HepG2 (cell line): Measurements from ENCODE around the gene ABCB6. TPM values are rescaled to one million over a fixed set of nuclear protein-coding genes. Genes with fewer than 3 reads are reported as not detected.

Experiments
- ARHGAP35 ChIP-seq: sonication (generic); formaldehyde crosslinking; IDR thresholded peaks from 2 replicates; pipeline ENCODE4 v1.9.0; 2022; ENCODE audit warnings: mild to moderate bottlenecking, inconsistent platforms, moderate library complexity, missing genetic modification reagents, borderline replicate concordance
- ELF1 ChIP-seq: sonication (generic); formaldehyde crosslinking; IDR thresholded peaks from 2 replicates; pipeline ENCODE4 v1.4.0; 2020; ENCODE audit warnings: missing genetic modification reagents
- HMG20B ChIP-seq: conservative IDR thresholded peaks from 2 replicates; pipeline ENCODE4 v1.6.1; 2016; ENCODE audit warnings: missing genetic modification reagents, missing compliant biosample characterization
- KAT7 ChIP-seq: IDR thresholded peaks from 2 replicates; pipeline ENCODE4 v1.6.1; 2018; ENCODE audit warnings: borderline replicate concordance, missing compliant biosample characterization
- KDM5A ChIP-seq: fragments of 200-600 bp; sonication (generic); IDR thresholded peaks from 2 replicates; pipeline ENCODE4 v1.7.0; 2018; ENCODE audit warnings: antibody characterized with exemption, mild to moderate bottlenecking, low read length, borderline replicate concordance
- KLF13 ChIP-seq: sonication (generic); formaldehyde crosslinking; IDR thresholded peaks from 2 replicates; pipeline ENCODE4 v1.4.0; 2020; ENCODE audit warnings: mild to moderate bottlenecking, missing genetic modification reagents
- MAX ChIP-seq: IDR thresholded peaks from 2 replicates; pipeline ENCODE4 v1.6.1; 2012; ENCODE audit warnings: inconsistent platforms
- MAZ ChIP-seq, 2 experiments: sonication (generic) in 1 of 2; formaldehyde crosslinking in 1 of 2; IDR thresholded peaks; 2 replicates each; pipeline versions ENCODE4 v1.5.0 to v1.6.1; 2012 to 2020; ENCODE audit warnings: low read depth in 2 of 2, mild to moderate bottlenecking in 2 of 2, borderline replicate concordance in 1 of 2, improper control_type of control experiment in 1 of 2, low read length in 1 of 2, missing genetic modification reagents in 1 of 2, moderate library complexity in 1 of 2
- MIER3 ChIP-seq: IDR thresholded peaks from 2 replicates; pipeline ENCODE4 v1.6.1; 2016; ENCODE audit warnings: missing compliant biosample characterization, borderline replicate concordance
- PHF8 ChIP-seq: sonication (generic); formaldehyde crosslinking; IDR thresholded peaks from 2 replicates; pipeline ENCODE4 v1.5.0; 2020; ENCODE audit warnings: missing genetic modification reagents
- POLR2A ChIP-seq, 2 experiments: IDR thresholded peaks; 2 replicates each; pipeline ENCODE4 v1.6.1; 2011; ENCODE audit warnings: low read depth in 2 of 2, low read length in 2 of 2, mild to moderate bottlenecking in 1 of 2, moderate library complexity in 1 of 2; ENCODE audit not compliant: insufficient read depth in 1 of 2
- POLR2AphosphoS5 ChIP-seq: IDR thresholded peaks from 2 replicates; pipeline ENCODE4 v1.6.1; 2012; ENCODE audit warnings: low read depth, low read length
- RXRA ChIP-seq: sonication (generic); formaldehyde crosslinking; IDR thresholded peaks from 2 replicates; pipeline ENCODE4 v1.5.1; 2020; ENCODE audit warnings: missing genetic modification reagents
- SMAD1 ChIP-seq: sonication (generic); formaldehyde crosslinking; IDR thresholded peaks from 2 replicates; pipeline ENCODE4 v1.4.0; 2020; ENCODE audit warnings: missing genetic modification reagents, low read depth, mild to moderate bottlenecking, borderline replicate concordance
- TGIF2 ChIP-seq: IDR thresholded peaks from 2 replicates; pipeline ENCODE4 v1.6.1; 2016; ENCODE audit warnings: control low read depth, missing compliant biosample characterization
- ZNF205 ChIP-seq: IDR thresholded peaks from 2 replicates; pipeline ENCODE4 v1.6.1; 2018; ENCODE audit warnings: missing biosample characterization, missing genetic modification reagents
- ZNF224 ChIP-seq: sonication (generic); formaldehyde crosslinking; IDR thresholded peaks from 2 replicates; pipeline ENCODE4 v1.5.0; 2020; ENCODE audit warnings: mild to moderate bottlenecking, missing genetic modification reagents
- ZNF263 ChIP-seq: sonication (generic); formaldehyde crosslinking; IDR thresholded peaks from 2 replicates; pipeline ENCODE4 v1.4.0; 2020; ENCODE audit warnings: missing genetic modification reagents
- ZNF441 ChIP-seq: sonication (generic); formaldehyde crosslinking; IDR thresholded peaks from 2 replicates; pipeline ENCODE4 v1.7.0; 2021; ENCODE audit warnings: missing genetic modification reagents, borderline replicate concordance
- ZNF556 ChIP-seq: sonication (generic); formaldehyde crosslinking; IDR thresholded peaks from 2 replicates; pipeline ENCODE4 v1.4.0; 2020; ENCODE audit warnings: mild to moderate bottlenecking, missing genetic modification reagents, borderline replicate concordance
- ZNF562 ChIP-seq: sonication (generic); formaldehyde crosslinking; IDR thresholded peaks from 2 replicates; pipeline ENCODE4 v1.8.0; 2022; ENCODE audit warnings: missing genetic modification reagents, borderline replicate concordance
- ZNF563 ChIP-seq: sonication (generic); formaldehyde crosslinking; IDR thresholded peaks from 2 replicates; pipeline ENCODE4 v1.8.0; 2022; ENCODE audit warnings: mild to moderate bottlenecking, moderate library complexity, missing genetic modification reagents
- ZNF576 ChIP-seq: sonication (generic); formaldehyde crosslinking; IDR thresholded peaks from 2 replicates; pipeline ENCODE4 v1.4.0; 2020; ENCODE audit warnings: mild to moderate bottlenecking, missing genetic modification reagents
- ZNF674 ChIP-seq: sonication (generic); formaldehyde crosslinking; IDR thresholded peaks from 2 replicates; pipeline ENCODE4 v1.5.0; 2020; ENCODE audit warnings: low read depth, mild to moderate bottlenecking, missing genetic modification reagents
- ZNF761 ChIP-seq: sonication (generic); formaldehyde crosslinking; conservative IDR thresholded peaks from 2 replicates; pipeline ENCODE4 v1.4.0; 2020; ENCODE audit warnings: mild to moderate bottlenecking, missing genetic modification reagents
- ZNF816 ChIP-seq: sonication (generic); formaldehyde crosslinking; IDR thresholded peaks from 2 replicates; pipeline ENCODE4 v1.8.0; 2022; ENCODE audit warnings: missing genetic modification reagents, mild to moderate bottlenecking, borderline replicate concordance
- ZNF839 ChIP-seq: sonication (generic); formaldehyde crosslinking; IDR thresholded peaks from 2 replicates; pipeline ENCODE4 v1.4.0; 2020; ENCODE audit warnings: missing genetic modification reagents, mild to moderate bottlenecking, borderline replicate concordance
- ZSCAN22 ChIP-seq: sonication (generic); formaldehyde crosslinking; IDR thresholded peaks from 2 replicates; pipeline ENCODE4 v1.4.0; 2020; ENCODE audit warnings: mild to moderate bottlenecking, missing genetic modification reagents
- ZXDC ChIP-seq: sonication (generic); formaldehyde crosslinking; IDR thresholded peaks from 2 replicates; pipeline ENCODE4 v1.5.0; 2020; ENCODE audit warnings: mild to moderate bottlenecking, missing genetic modification reagents
- polyA plus RNA-seq, 8 experiments: library from polyadenylated mRNA; depleted of rRNA in 3 of 8; stranded (reverse) in 7 of 8; unstranded in 1 of 8; fragments of >200 nt; fragmentation: Illumina TruSeq in 4 of 8; extraction: Trizol in 4 of 8; gene quantifications; 2 replicates each; pipeline versions ENCODE4 v1.2.1 to v1.2.3, GENCODE V29; 2011 to 2016; ENCODE audit warnings: low read depth in 4 of 8, missing spikeins in 1 of 8, mixed read lengths in 1 of 8; ENCODE audit not compliant: insufficient read depth in 1 of 8
- total RNA-seq, 5 experiments: library from RNA; depleted of rRNA; stranded (reverse); fragments of >200 nt; fragmentation: Illumina TruSeq; extraction: Trizol; gene quantifications; 2 replicates each; pipeline ENCODE4 v1.2.3, GENCODE V29; 2016; ENCODE audit warnings: low read depth in 1 of 5

Gene ABCB6
- total and polyA plus RNA-seq, 2 of the 13 experiments (the other 11 are each of a cell fraction or from before 2014, with no cell fraction given): 91.1 to 137 TPM

GRCh38 chr2:219229305-219230058 lies 10.7 kb upstream of the ABCB6 start, which contains the start of the genes ANKZF1 and ATG9A (continued):
- TF ChIP-seq ZXDC (CRISPR knock-in tag): peak; percentile 17; the same call in 1 of the 2 replicates
- no peak for TF ChIP-seq RXRA (CRISPR knock-in tag)
- TF ChIP-seq ARHGAP35 (CRISPR knock-in tag): peak; percentile 6; the same call in 1 of the 2 replicates
- peak; percentile 88 for TF ChIP-seq ZNF441
- TF ChIP-seq ZNF576: no peak
- TF ChIP-seq ZNF816 (CRISPR knock-in tag): peak; percentile 91
- TF ChIP-seq ZNF761 (CRISPR knock-in tag): no peak
- TF ChIP-seq KDM5A: peak; percentile 96
- TF ChIP-seq HMG20B: peak; percentile 54; the same call in 1 of the 2 replicates
- TF ChIP-seq ZNF224 (CRISPR knock-in tag): peak; percentile 70; the same call in 1 of the 2 replicates
- peak; percentile 83 for TF ChIP-seq ZNF563 (CRISPR knock-in tag)
- no peak for TF ChIP-seq ZNF205 (CRISPR knock-in tag)
- TF ChIP-seq MIER3: peak; percentile 67; the same call in 1 of the 2 replicates
- peak; percentile 96 for TF ChIP-seq TGIF2 (CRISPR knock-in tag)
- peak; percentile 41; the same call in 1 of the 2 replicates for TF ChIP-seq MAZ (IDR thresholded peaks at IDR 0.05; ENCODE audit: borderline replicate concordance, low read depth, low read length)
- TF ChIP-seq MAZ (CRISPR knock-in tag; IDR thresholded peaks at IDR 0.05; ENCODE audit: low read depth): peak; percentile 80
- no peak for TF ChIP-seq ZSCAN22 (CRISPR knock-in tag)
- peak; percentile 97 for TF ChIP-seq POLR2AphosphoS5
- no peak; the same call in 1 of the 2 replicates for TF ChIP-seq SMAD1
- peak; percentile 85 to 92 for TF ChIP-seq POLR2A (IDR thresholded peaks at IDR 0.05; ENCODE audit: insufficient read depth in 1 of 2, low read depth in 2 of 2, low read length in 2 of 2)
- peak; percentile 17; the same call in 1 of the 2 replicates for TF ChIP-seq ZNF556 (CRISPR knock-in tag)
- no peak for TF ChIP-seq ZNF562
- no peak for TF ChIP-seq ZNF674 (CRISPR knock-in tag)
- TF ChIP-seq ZNF263: peak; percentile 55; the same call in 1 of the 2 replicates
- TF ChIP-seq ELF1 (CRISPR knock-in tag): 0 out of 2 replicates have a peak, but pooled peaks have one; percentile 51
- no peak; the same call in 1 of the 2 replicates for TF ChIP-seq MAX
- peak; percentile 88 for TF ChIP-seq PHF8 (CRISPR knock-in tag)
- TF ChIP-seq ZNF839: no peak
- no peak for TF ChIP-seq KAT7
- TF ChIP-seq KLF13: no peak
